A549 (cell line): Measurements from ENCODE around the gene ZSCAN20. TPM values are rescaled to one million over a fixed set of nuclear protein-coding genes. Genes with fewer than 3 reads are reported as not detected.

ENCODE experiments used
- ATAC-seq, 2 experiments: fragments of 200-7000 bp in 1 of 2; fragments of >200 bp in 1 of 2; cut with Nextera tagmentation in 1 of 2; cut with Tn5 transposase in 1 of 2; 3 replicates each; pipeline versions ENCODE4 v1.8.0 to v1.9.1; 2018 to 2020; ENCODE audit warnings: mild to moderate bottlenecking in 1 of 2, moderate library complexity in 1 of 2
- CTCF ChIA-PET: fragments of 300-600 bp; sonication (Branson Sonifier 250); formaldehyde crosslinking; extraction: SDS; loops from one replicate; lab custom pipeline; 2021; ENCODE audit warnings: antibody characterized with exemption, inconsistent platforms; lab: Yijun Ruan, JAX
- POLR2A ChIA-PET: fragments of 350-600 bp; formaldehyde crosslinking; extraction: SDS; loops from one replicate; lab custom pipeline; 2021; ENCODE audit warnings: antibody characterized with exemption, inconsistent platforms; lab: Yijun Ruan, JAX
- DNase-seq, 2 experiments: peaks; one replicate each; pipeline versions ENCODE4 v3.0.0 to v3.0.0-alpha.2; 2011 to 2016; ENCODE audit warnings: low read depth in 1 of 2, low spot score in 1 of 2
- FAIRE-seq: peaks from 2 replicates; lab custom pipeline; 2011; peaks lifted over from hg19 to GRCh38; lab: Jason Lieb, UNC
- H3K27ac ChIP-seq, 2 experiments: fragments of >200 bp; sonication (Bioruptor Twin); formaldehyde crosslinking; 3 replicates each; pipeline ENCODE4 v1.5.1; 2016 to 2017
- H3K4me1 ChIP-seq: fragments of >200 bp; sonication (Bioruptor Twin); formaldehyde crosslinking; 3 replicates; pipeline ENCODE4 v1.6.1; 2016
- H3K4me2 ChIP-seq: fragments of >200 bp; sonication (Bioruptor Twin); formaldehyde crosslinking; 3 replicates; pipeline ENCODE4 v1.6.1; 2016
- H3K4me3 ChIP-seq: fragments of >200 bp; sonication (Bioruptor Twin); formaldehyde crosslinking; 3 replicates; pipeline ENCODE4 v1.5.1; 2016
- H3K9me3 ChIP-seq: fragments of >200 bp; sonication (Bioruptor Twin); formaldehyde crosslinking; 3 replicates; pipeline ENCODE4 v1.6.1; 2016
- CBX8 ChIP-seq: fragments of 200-600 bp; sonication (generic); IDR thresholded peaks from 2 replicates; pipeline ENCODE4 v1.6.1; 2016
- CEBPB ChIP-seq, 2 experiments: fragments of >200 bp in 1 of 2; sonication (Bioruptor Twin) in 1 of 2; formaldehyde crosslinking in 1 of 2; IDR thresholded peaks; 2 replicates each; pipeline ENCODE4 v1.6.1; 2012 to 2016
- EHF ChIP-seq: fragments of 250-450 bp; sonication (Bioruptor Pico); IDR thresholded peaks from 2 replicates; pipeline ENCODE4 v1.5.0; 2020; ENCODE audit warnings: mild to moderate bottlenecking
- FOSL2 ChIP-seq, 2 experiments: fragments of 450-650 bp in 1 of 2; fragments of >200 bp in 1 of 2; sonication (Bioruptor Twin) in 1 of 2; formaldehyde crosslinking; IDR thresholded peaks; 2 replicates each; pipeline versions ENCODE4 v1.5.0 to v1.6.1; 2016 to 2020; ENCODE audit warnings: mild to moderate bottlenecking in 1 of 2, moderate library complexity in 1 of 2
- FOXS1 ChIP-seq: fragments of 250-450 bp; sonication (Bioruptor Pico); IDR thresholded peaks from 2 replicates; pipeline ENCODE4 v1.5.0; 2020; ENCODE audit warnings: mild to moderate bottlenecking, moderate library complexity
- GATA3 ChIP-seq: IDR thresholded peaks from 2 replicates; pipeline ENCODE4 v1.6.1; 2012; ENCODE audit warnings: borderline replicate concordance
- HDAC2 ChIP-seq: fragments of 200-600 bp; sonication (generic); IDR thresholded peaks from 2 replicates; pipeline ENCODE4 v1.6.1; 2016
- HEYL ChIP-seq: fragments of 250-450 bp; sonication (Bioruptor Pico); IDR thresholded peaks from 2 replicates; pipeline ENCODE4 v1.8.0; 2021; ENCODE audit warnings: mild to moderate bottlenecking, moderate library complexity
- HOXB13 ChIP-seq: fragments of 250-450 bp; sonication (Bioruptor Pico); IDR thresholded peaks from 2 replicates; pipeline ENCODE4 v1.5.0; 2020; ENCODE audit warnings: low read depth, mild to moderate bottlenecking, moderate library complexity
- HOXB5 ChIP-seq: fragments of 250-450 bp; sonication (Bioruptor Pico); IDR thresholded peaks from 2 replicates; pipeline ENCODE4 v1.5.0; 2020; ENCODE audit warnings: mild to moderate bottlenecking, moderate library complexity
- JUNB ChIP-seq: fragments of >200 bp; sonication (Bioruptor Twin); formaldehyde crosslinking; IDR thresholded peaks from 2 replicates; pipeline ENCODE4 v1.6.1; 2016
- MAFK ChIP-seq: fragments of 450-650 bp; IDR thresholded peaks from 2 replicates; pipeline ENCODE4 v1.6.1; 2014; ENCODE audit not compliant: partially characterized antibody
- NFE2L2 ChIP-seq: fragments of 150-350 bp; conservative IDR thresholded peaks from 2 replicates; pipeline ENCODE4 v1.6.1; 2014; ENCODE audit warnings: low read length
- POLR2AphosphoS2 ChIP-seq: conservative IDR thresholded peaks from 2 replicates; pipeline ENCODE4 v1.6.1; 2012; ENCODE audit warnings: low read length, improper control_type of control experiment, inconsistent platforms
- TP53 ChIP-seq: fragments of 250-450 bp; sonication (Bioruptor Pico); IDR thresholded peaks from 2 replicates; pipeline ENCODE4 v1.5.0; 2021; ENCODE audit warnings: mild to moderate bottlenecking, moderate library complexity
- ZC3H11A ChIP-seq: fragments of 450-650 bp; IDR thresholded peaks from 2 replicates; pipeline ENCODE4 v1.6.1; 2014; ENCODE audit warnings: antibody characterized with exemption, mild to moderate bottlenecking
- ZNF302 ChIP-seq: fragments of 250-450 bp; sonication (Bioruptor Pico); IDR thresholded peaks from 2 replicates; pipeline ENCODE4 v1.9.0; 2021; ENCODE audit warnings: inconsistent platforms, mild to moderate bottlenecking, moderate library complexity
- ZSCAN20 ChIP-seq: fragments of 250-450 bp; sonication (Bioruptor Pico); IDR thresholded peaks from 2 replicates; pipeline ENCODE4 v1.8.0; 2022; ENCODE audit warnings: mild to moderate bottlenecking, moderate library complexity
- WGBS: methylation state at CpG from one replicate; pipeline ENCODE4 v1.1.6; 2017; ENCODE audit errors: missing lambda C conversion rate; 5-methylcytosine and 5-hydroxymethylcytosine counted together
- polyA plus RNA-seq, 4 experiments: library from polyadenylated mRNA; depleted of rRNA in 3 of 4; stranded (reverse); fragments of >200 nt; fragmentation: RNase III in 1 of 4; extraction: RNeasy Plus Mini Kit Qiagen cat#74134 plus additional on column Dnase treatment in 1 of 4; gene quantifications; 2 replicates in 3 of 4; 3 replicates in 1 of 4; pipeline ENCODE4 v1.2.3, GENCODE V29; 2011 to 2017
- TF ChIP-seq, protein P1 (sequence below): IDR thresholded peaks from 2 replicates; pipeline ENCODE4 v1.6.1; 2012; ENCODE audit warnings: low read depth, borderline replicate concordance
- TF ChIP-seq, protein P2 (sequence below): IDR thresholded peaks from 2 replicates; pipeline ENCODE4 v1.6.1; 2012
- TF ChIP-seq, protein P3 (sequence below): fragments of 450-650 bp; IDR thresholded peaks from 2 replicates; pipeline ENCODE4 v1.6.1; 2014; ENCODE audit warnings: antibody characterized with exemption
- TF ChIP-seq, protein P4 (sequence below): fragments of 150-350 bp; IDR thresholded peaks from 2 replicates; pipeline ENCODE4 v1.6.1; 2014; ENCODE audit warnings: low read depth, mild to moderate bottlenecking, low read length
- TF ChIP-seq, protein P5 (sequence below): IDR thresholded peaks from 2 replicates; pipeline ENCODE4 v1.6.1; 2012

Gene ZSCAN20
- polyA plus RNA-seq, 2 of the 4 experiments (the other 2 are of a cell fraction), result 1.3 to 1.9 TPM

DNA sequence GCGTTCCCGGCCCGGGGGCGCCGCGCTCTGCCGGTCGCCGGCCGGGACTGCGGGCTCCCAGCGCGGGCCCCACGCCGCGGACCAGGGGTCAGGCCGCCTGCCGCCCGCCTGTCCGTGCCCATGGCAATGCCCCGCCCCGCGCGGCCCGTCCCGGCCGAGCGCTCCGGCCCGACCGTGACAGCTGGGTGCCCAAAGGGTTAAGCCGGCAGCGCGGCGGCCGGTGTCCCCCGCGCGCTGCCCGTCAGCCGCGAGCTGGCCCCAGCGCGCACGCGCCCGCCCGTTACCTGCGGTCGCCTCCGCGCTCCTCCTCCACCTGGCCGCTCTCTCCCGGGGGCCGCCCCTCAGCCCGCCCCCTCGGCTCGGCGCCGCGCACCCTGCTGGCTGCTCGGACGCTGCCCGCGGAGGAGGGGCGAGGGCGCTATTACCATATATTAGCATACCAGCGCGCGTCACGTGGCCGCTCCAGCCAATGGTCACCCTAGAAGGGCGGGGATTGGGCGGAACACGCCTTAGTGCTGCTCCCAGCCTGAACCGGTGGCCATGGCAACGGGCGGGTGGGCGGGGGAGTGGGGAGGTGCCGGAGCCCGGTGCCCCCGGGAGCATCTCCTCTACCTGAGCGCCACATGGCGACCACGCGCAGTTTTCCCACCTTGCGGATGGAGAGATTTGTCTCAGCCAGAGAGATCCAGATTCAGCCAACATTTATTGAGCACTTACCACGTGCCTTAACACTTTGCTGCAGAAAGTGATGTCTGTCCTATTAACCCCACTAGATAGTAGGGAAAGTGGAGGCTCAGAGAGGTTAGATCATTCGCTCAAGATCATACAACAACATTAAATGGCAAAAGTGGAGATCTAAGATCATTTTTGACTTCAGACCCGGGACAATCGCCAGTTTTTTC, 41.5 kb upstream of the ZSCAN20 start, which contains the start of gene PHC2:
Gene PHC2, minus strand, starts transcription at position 404 of the 902 bp plus-strand sequence. CDS start 55,556 bp downstream, outside the sequence.
- peak within 1 kb of the TSS; percentile 95 for H3K4me3 ChIP-seq
- DNase-seq, result peak; percentile 90 to 91
- H3K27ac ChIP-seq, result peak within 1 kb of the TSS; percentile 60 to 90; a peak in 5 of 6 replicates
- H3K9me3 ChIP-seq, result no peaks in the 10 kb centered on the region
- CTCF ChIA-PET, result interaction anchor here (1.2 kb wide), 1 partner anchor 40 kb away, joined by 8 read pairs; no protein-coding TSS in a partner anchor
- peaks cover 24% of the 10 kb centered on the region; the same call in 2 of the 3 replicates for H3K4me1 ChIP-seq
- peak within 1 kb of the TSS; percentile 97 for H3K4me2 ChIP-seq
- ATAC-seq, result peak; percentile 94 to 99
- POLR2A ChIA-PET, result no interaction called here
- no peak for FAIRE-seq
- TF ChIP-seq, protein P1, sequence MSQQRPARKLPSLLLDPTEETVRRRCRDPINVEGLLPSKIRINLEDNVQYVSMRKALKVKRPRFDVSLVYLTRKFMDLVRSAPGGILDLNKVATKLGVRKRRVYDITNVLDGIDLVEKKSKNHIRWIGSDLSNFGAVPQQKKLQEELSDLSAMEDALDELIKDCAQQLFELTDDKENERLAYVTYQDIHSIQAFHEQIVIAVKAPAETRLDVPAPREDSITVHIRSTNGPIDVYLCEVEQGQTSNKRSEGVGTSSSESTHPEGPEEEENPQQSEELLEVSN, result peak; percentile 39; the same call in 1 of the 2 replicates
- no peak for TF ChIP-seq HOXB13
- TF ChIP-seq, protein P2, sequence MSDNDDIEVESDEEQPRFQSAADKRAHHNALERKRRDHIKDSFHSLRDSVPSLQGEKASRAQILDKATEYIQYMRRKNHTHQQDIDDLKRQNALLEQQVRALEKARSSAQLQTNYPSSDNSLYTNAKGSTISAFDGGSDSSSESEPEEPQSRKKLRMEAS, result 0 out of 2 replicates have a peak, but pooled peaks have one; percentile 28
- TF ChIP-seq, protein P3, sequence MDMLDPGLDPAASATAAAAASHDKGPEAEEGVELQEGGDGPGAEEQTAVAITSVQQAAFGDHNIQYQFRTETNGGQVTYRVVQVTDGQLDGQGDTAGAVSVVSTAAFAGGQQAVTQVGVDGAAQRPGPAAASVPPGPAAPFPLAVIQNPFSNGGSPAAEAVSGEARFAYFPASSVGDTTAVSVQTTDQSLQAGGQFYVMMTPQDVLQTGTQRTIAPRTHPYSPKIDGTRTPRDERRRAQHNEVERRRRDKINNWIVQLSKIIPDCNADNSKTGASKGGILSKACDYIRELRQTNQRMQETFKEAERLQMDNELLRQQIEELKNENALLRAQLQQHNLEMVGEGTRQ, result peak; percentile 79
- WGBS, result 12% methylated on average over 9 of the region's 91 CpGs

DNA sequence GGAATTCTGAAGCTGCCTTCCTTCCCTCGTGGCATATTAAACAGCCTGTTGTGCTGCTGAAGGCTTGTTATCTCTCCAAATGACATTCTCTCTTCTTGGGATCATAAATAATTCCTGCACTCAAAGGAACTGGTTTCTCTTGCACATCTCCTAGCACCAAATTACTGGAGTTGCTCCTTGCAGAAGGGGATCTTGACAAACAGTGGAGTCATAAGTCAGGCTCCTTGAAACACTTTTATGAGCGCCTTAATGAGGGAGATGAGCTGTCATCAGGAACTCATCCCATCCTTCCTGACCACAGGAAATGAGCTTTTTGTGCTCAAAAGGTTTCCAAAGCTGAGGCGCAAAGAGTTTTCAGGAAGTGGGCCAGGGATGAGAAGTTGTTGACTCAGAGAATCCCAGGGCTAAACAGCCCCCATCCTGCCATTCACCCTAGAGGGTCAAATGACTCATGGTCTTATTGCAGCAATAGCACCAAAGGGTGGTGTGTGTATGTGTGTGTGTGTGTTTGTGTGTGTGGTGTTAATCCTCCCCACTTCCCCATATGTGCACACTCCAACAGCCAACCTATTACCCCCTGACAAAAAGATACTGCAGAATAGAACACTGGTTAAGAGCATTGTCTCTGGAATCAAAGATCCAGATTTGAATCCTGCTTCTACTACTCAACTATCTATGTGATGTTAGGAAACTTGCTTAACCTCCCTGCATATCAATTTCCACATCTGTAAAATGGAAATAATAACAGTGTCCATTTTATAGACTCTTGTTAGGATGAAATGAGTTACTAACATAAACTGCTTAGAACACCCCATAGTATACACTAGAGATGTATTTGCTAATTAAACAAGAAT, 38.7 kb upstream of the ZSCAN20 start:
- Histone ChIP-seq H3K4me3 (no peak overlapping the region), H3K27ac (no peak overlapping the region), H3K4me1 (peaks cover 24% of the 10 kb centered on the region; the same call in 2 of the 3 replicates), H3K9me3 (no peaks in the 10 kb centered on the region), H3K4me2 (peak overlapping the region; percentile 37; the same call in 1 of the 3 replicates)
- ATAC-seq (0 out of 6 replicates have a peak, but pooled peaks of 1 of the 2 experiments have one; percentile 4), DNase-seq (peak; percentile 16 to 68), FAIRE-seq (no peak)
- TF ChIP-seq CEBPB (IDR thresholded peaks at IDR 0.05) (peak; percentile 48 to 87; a peak in 3 of 4 replicates), FOSL2 (IDR thresholded peaks at IDR 0.05) (peak; percentile 66; the same call in 1 of the 2 replicates), FOSL2 (CRISPR knock-in tag; IDR thresholded peaks at IDR 0.05) (peak; percentile 72), GATA3 (peak; percentile 50; the same call in 1 of the 2 replicates), JUNB (peak; percentile 82)
- TF ChIP-seq, protein P4, sequence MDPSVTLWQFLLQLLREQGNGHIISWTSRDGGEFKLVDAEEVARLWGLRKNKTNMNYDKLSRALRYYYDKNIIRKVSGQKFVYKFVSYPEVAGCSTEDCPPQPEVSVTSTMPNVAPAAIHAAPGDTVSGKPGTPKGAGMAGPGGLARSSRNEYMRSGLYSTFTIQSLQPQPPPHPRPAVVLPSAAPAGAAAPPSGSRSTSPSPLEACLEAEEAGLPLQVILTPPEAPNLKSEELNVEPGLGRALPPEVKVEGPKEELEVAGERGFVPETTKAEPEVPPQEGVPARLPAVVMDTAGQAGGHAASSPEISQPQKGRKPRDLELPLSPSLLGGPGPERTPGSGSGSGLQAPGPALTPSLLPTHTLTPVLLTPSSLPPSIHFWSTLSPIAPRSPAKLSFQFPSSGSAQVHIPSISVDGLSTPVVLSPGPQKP, result no peak
- TF ChIP-seq, protein P2, result peak; percentile 37; the same call in 1 of the 2 replicates
- CTCF ChIA-PET, result no interaction called here
- WGBS, result 10% methylated on average over 3 of the region's 3 CpGs
- POLR2A ChIA-PET, result no interaction called here

DNA sequence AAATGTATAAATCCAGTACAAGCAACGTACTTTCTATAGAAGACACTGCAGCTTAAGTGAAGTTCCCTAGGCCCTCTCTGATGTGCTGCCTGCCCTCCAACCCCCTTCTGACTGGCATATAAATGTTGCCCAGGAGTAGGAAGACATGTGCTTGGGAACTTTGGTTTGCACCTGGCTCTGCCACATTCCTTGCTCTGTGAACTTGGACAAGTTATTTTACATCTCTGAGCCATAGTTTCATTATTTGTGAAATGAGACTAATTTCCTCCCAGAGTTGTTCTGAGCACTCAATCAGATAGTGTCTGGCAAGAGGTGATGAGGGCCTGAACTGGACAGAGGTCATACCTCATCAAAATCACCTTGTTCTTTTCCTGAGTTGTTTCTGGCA, 38.1 kb upstream of the ZSCAN20 start:
- 80% methylated on average over 1 of the region's 1 CpG for WGBS
- H3K27ac ChIP-seq, result 0 out of 6 replicates have a peak overlapping the region, but pooled peaks of 1 of the 2 experiments have one; percentile 33
- H3K4me2 ChIP-seq, result no peak overlapping the region
- FAIRE-seq (no peak), ATAC-seq (no peak), DNase-seq (no peak)
- TF ChIP-seq HEYL (no peak), FOSL2 (IDR thresholded peaks at IDR 0.05) (no peak), FOSL2 (CRISPR knock-in tag; IDR thresholded peaks at IDR 0.05) (no peak), POLR2AphosphoS2 (no peak), TP53 (CRISPR knock-in tag) (no peak), HOXB5 (CRISPR knock-in tag) (no peak), CBX8 (no peak), ZNF302 (no peak), HDAC2 (no peak), NFE2L2 (no peak), CEBPB (IDR thresholded peaks at IDR 0.05) (no peak), MAFK (no peak), FOXS1 (CRISPR knock-in tag) (no peak), GATA3 (no peak), ZC3H11A (no peak), EHF (CRISPR knock-in tag) (no peak), ZSCAN20 (CRISPR knock-in tag) (no peak)
- TF ChIP-seq, protein P2, result no peak
- TF ChIP-seq, protein P5, sequence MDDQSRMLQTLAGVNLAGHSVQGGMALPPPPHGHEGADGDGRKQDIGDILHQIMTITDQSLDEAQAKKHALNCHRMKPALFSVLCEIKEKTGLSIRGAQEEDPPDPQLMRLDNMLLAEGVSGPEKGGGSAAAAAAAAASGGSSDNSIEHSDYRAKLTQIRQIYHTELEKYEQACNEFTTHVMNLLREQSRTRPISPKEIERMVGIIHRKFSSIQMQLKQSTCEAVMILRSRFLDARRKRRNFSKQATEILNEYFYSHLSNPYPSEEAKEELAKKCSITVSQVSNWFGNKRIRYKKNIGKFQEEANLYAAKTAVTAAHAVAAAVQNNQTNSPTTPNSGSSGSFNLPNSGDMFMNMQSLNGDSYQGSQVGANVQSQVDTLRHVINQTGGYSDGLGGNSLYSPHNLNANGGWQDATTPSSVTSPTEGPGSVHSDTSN, result no peak
- H3K4me3 ChIP-seq, result no peak overlapping the region
- POLR2A ChIA-PET, result no interaction called here
- CTCF ChIA-PET, result no interaction called here
- peaks cover 24% of the 10 kb centered on the region; the same call in 2 of the 3 replicates for H3K4me1 ChIP-seq
- H3K9me3 ChIP-seq, result no peaks in the 10 kb centered on the region
